Activated T-cell treated with anti-CD3 and anti-CD28 coated beads for 24 hours (primary cell): Measurements from ENCODE around the gene FHAD1.
"Not testable (repeated sequence)": the region's sequence is repeated elsewhere in the genome, so short reads cannot be mapped to it uniquely, and the experiment has no call there.

Experiments used
- DNase-seq: peaks from one replicate; pipeline ENCODE4 v3.0.0-alpha.2; 2020; ENCODE audit warnings: low read depth

Gene FHAD1

DNA sequence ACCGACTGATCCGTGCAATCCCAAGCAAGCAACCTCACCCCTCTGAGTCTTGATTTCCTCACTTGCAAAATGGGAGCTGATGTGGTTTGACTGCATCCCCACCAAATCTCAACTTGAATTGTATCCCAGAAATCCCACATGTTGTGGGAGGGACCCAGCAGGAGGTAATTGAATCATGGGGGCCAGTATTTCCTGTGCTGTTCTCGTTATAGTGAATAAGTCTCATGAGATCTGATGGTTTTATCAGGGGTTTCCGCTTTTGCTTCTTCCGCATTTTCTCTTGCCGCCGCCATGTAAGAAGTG is 58.4 kb downstream of the FHAD1 start:
- DNase-seq, result no peak

DNA sequence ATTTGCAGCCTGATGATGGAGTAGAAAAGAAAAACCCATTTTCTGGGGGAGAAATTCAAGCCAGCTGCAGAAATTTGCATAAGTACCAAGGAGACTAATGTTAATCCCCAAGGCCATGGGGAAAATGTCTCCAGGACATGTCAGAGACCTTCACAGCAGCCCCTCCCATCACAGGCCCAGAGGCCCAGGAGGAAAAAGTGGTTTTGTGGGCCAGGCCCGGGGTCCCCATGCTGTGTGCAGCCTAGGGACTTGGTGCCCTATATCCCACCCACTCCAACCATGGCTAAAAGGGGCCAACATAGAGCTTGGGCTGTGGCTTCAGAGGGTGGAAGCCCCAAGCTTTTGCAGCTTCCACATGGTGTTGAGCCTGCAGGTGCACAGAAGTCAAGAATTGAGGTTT is 59.3 kb downstream of the FHAD1 start:
- not testable (repeated sequence) for DNase-seq

DNA sequence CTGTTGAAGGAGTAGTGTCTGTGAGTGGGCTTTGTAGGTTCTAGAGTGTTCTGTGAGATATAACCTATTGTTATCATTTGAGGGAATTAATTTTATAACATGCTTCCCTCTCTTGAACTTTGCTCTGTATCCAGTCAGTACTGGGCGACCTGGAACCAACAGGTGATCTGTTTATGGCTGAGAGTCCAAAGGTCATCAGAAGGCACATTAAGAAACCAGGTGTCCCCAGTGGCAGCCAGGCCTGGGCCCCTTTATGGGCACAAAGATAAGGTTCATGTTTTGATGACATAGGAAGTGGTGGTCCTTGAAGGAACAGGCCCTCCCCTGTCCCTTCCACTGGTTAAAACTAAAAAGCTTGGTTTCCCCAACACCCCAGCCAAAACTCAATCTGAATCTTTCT is 61.1 kb downstream of the FHAD1 start:
- no peak for DNase-seq

DNA sequence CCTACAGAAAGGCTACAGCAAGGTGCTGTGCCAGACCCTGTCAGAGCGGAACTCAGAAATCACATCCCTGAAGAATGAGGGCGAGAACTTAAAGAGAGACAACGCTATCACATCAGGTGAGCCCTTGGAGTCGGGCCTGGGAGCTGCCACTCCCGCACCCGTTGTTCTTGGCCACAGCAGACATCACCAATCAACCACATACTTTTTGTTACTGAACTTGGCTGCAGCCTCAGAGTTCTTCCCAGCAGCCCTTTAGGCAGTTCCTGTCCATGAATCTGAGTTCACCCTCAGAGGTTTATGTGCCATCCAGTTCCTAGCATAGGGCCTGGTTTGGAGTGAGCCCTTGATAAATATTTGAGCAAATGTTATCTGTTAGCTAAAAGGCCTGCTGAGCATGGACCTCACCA is 61.6 kb downstream of the FHAD1 start:
- DNase-seq, result no peak

DNA sequence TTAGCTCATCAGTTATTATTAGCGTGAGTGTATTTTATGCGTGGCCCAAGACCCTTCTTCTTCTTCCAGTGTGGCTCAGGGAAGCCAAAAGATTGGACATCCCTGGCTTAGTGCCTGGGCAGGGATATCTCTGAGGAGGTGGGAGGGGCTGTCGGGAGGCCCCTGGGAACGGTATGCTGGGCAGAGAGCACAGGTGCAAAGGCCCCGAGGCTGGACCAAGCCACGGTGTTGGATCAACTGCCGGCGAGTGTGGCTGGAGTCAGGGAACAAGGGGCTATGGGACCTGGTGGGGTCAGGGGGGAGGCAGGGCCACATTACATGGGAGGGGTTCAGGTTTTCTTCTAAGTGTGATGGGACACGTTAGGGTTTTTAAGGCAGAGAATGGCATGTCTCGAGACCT is 62.7 kb downstream of the FHAD1 start:
- no peak for DNase-seq

DNA sequence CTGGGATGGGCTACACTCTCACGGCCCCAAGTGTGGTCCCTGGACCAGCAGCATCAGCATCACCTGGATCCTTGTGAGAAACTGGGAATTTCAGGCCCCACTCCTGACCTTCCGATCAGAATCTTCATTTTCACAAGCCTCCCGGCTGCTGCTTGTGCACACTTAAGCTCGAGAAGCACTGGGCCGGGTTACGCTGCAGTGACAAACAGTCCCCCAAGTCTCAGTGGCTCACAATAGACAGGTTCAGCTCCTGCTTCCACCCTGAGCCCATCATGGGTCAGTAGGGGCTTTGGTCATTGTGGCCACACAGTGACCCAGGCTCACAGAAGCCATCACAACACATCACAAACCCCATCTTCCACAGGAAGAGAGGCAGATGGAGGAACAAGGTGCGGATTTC is 63.5 kb downstream of the FHAD1 start:
- DNase-seq, result no peak

DNA sequence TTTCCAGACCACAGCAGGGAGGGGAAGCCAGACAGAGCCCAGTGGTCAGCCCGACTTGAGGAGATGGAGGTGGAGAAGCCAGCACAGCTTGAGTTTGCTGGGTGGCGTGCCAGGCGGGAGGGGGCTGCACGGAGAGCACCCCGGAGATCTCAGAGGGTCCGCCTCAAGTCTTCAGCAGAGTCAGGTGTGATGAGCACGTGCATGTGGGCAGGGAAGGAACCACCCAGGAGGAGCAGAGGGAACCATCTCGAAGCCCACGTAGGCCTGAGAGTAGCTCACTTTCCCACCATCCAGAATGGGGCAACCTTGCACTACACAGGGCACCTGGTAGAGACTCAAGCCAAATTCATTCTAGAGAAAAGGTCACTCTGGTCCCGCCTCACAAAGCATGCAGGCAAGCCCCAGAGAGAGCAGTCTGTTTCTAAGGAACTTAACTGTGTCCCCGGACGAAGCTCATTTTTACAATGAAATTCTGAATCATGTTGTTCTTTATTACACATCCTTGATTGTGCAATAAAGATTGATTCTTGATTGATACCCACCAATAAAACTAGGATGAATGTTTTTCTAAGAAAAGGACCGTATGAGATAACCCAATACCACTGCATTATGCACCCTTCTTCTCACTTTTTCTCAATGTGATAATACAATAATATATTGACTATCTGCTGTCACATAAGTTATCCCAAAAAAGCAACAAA is 64.2 kb downstream of the FHAD1 start:
- no peak for DNase-seq

DNA sequence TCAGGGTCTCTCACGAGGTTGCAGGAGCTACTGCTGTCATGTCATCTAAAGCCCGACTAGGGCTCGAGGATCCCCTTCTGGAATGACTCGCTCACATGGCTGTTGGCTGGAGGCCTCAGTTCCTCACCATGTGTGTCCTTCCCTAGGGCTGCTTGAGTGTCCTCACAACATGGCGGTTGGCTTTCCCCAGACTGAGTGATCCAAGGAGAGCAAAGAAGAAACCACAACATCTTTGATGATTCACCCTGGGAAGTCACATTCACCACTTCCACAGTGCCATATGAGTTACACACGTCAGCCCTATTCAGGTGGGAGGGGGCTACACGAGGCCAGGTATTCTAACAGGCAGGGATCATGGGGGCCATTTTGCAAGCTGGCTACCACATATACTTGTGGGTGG is 64.9 kb downstream of the FHAD1 start:
- no peak for DNase-seq

DNA sequence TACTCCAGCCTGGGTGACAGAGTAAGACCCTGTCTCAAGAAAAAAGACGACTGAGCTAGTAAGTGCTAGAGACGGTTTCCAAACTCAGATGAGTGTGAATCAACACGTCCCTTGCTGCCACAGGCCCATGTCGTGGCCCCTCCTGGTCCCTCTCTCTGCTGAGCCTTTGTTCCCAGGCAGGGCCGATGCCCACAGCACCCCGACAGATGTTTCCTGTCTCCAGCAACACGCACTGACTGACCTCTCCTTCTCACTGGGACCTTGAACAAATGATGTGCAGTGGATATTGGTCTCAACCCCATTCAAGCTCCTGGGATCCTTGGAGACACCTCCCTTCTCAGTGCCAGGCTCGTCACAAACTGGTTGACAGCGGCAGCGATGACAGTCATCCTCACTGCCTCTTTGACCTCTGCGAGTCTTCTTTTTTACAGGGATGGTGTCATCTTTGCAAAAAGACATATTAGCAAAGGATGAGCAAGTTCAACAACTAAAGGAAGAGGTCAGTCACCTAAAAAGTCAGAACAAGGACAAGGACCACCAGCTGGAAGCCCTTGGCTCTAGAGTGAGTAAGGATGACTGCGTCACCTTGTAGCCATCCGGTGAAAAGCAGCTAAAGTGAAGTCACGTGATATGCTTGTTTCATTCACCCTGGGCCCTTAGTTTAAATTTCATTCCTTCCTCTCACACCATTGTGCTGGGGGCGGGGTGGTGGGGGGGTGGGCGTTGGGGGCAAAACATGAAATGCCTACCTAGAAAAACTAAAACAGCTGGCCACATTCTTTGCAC is 65.8 kb downstream of the FHAD1 start:
- no peak for DNase-seq

DNA sequence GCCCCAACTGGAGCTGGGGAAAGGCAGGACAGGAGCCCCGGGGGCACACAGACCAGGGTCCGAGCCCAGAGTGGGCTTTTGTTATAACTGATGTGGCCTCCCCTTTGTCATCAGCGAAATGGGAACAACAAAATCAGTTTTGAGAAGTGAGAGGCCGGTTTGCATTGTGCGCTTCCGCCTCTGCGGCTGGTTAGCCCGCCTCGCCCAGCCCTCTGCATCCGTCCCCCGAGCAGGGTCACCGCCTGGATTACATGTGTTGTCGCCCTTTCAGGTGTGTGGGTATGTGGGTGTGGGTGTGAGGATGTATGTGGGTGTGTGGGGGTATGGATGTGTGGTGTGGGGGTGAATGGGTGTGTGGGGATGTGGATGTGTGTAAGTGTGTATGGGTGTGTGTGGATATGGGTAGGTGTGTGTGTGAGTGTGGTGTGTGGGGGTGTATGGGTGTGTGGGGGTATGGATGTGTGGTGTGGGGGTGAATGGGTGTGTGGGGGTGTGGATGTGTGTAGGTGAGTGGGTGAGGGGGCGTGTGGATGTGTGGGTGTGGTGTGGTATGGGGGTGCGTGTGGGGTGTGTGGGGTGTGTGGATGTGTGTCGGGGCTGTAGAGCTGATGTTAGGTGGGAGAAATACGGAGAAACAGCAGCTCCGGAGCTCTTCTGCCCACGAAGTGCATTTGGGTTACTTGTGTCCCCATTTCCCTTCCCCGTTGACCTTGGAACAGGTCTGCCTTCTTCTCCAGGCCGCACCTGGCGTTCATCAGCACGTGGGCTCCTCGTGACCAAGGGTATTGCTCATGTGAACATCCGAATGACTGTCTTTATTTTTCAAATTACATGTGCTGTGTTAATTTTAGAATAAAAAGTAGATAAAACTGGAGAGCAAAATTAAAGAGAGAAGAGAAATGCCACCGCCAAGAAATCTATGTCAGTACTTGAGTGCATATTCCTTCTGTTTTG is 67.6 kb downstream of the FHAD1 start:
- no peak for DNase-seq

DNA sequence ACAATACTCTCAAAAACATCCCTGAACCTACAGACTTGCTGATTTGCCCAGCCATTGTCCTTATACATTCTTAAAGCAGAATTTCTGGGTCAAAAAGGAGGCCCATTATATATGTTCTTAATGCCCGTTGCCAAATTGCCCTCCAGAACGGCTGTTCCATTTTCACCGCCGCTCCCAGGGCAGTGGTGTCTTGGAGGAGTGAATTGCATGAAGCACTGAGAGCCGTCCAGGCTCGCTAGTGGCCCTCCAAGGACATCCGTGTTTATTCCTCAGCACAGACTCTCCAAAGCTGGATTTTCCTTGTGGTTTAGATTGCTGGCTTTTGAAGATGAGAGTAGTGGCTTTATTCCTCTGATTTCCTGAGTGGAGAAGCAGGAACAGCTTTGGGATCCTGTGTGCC is 68.8 kb downstream of the FHAD1 start:
- DNase-seq, result no peak

DNA sequence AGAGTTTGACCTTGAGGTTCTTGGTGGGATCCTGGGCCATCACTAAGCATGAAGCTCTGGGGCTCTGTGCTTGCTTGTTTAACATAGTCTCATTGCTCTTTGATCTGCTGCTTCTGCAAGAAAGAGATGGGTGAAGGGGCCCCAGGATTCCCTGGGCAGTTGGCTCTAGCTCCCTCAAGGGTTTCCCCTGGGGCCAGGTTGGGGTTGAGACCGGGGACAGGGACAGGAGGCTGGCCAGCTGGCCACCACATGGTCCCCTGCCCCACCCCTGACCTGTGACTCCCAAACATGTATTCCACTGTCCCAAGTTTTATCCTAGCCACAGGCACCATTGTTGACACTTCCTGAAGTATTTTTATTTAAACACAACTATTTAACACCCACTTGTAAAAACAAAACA is 69.5 kb downstream of the FHAD1 start:
- DNase-seq, result no peak

DNA sequence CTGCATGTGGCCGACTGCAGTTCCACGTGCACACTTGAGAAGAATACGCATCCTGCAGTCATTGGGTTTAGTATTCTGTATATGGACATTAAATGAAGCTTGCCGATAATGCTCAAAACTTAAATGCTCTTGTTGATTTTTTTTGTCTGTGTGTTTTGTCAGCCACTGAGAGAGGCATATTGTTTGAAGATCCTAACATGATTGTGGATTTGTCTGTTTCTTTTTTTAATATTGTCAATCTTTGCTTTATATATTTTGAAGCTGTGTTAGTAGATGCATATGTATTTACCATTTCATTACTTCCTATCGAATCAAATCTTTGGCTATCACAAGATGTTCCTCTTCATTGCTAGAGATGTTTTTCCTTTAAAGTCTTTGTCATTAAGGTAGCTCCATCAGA is 73.2 kb downstream of the FHAD1 start:
- DNase-seq, result no peak

DNA sequence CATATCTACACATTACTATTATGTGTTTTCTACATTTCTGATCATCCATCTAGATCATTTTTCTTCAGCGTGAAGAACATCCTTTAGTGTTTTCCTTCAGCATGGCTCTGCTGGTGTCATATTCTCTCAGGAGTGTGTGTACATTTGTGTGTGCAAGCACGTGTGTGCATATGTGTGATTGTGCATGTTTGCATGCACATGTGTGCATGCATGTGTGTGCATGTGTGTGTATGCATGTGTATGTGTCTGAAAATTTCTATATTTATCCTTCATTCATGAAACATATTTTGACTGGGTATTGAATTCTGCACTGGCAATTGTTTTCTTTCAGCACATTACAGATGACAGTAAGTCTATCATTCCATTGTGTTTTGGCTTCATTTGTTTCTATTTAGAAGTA is 74.6 kb downstream of the FHAD1 start:
- DNase-seq, result no peak

DNA sequence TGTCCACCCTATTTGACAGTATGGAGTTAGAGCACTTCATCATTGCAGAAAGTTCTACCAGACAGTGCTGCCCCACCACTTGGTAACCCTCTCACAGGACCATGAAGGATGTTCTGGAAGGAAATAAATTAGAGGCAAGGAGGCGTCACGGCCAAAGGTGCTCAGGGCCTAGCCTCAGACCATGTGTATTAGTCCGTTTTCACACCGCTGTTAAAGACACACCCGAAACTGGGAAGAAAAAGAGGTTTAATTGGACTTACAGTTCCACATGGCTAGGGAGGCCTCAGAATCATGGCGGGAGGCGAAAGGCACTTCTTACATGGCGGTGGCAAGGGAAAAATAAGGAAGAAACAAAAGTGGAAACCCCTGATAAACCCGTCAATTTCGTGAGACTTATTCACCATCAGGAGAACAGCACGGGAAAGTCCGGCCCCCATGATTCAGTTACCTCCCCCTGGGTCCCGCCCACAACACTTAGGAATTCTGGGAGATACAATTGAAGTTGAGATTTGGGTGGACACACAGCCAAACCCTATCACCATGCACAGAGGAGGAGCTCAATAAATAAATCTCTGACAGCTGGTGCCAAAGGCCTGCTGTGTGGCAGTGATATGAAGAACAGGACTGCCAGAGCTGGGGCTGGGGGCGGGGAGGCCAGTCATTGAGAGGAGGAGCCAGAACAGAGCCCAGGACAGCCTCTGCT is 75.8 kb downstream of the FHAD1 start:
- DNase-seq, result no peak

DNA sequence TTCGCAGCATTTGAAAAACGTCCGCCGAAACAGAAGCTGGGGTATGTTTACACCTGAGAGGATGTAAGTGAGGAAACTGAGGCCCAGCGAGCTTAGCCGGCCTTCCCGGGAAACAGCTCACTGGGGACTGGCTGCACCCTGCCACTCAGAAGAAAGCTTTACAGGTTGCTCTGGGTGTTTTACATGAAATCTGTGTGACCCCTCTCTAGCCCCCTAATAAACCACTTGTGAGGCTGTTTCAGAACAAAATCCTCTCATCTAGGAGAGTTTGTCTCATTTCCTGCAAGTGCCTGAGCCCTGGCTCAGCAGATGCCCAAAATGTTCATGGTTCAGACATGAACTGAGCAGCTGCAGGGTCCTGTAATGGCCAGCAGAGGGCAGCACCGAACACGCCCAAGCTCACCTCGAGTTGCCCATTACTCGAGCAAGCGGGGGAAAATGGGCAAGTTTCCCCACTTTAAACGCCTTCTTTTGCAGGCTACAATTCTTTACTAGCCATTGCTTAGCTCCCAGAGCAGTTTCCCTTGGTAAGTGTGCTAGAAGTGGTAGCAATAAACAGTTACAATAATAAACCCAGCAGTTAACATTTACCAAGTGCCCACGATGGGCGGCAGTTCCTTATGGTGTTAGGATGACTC is 76.4 kb downstream of the FHAD1 start:
- peak; percentile 64 for DNase-seq

DNA sequence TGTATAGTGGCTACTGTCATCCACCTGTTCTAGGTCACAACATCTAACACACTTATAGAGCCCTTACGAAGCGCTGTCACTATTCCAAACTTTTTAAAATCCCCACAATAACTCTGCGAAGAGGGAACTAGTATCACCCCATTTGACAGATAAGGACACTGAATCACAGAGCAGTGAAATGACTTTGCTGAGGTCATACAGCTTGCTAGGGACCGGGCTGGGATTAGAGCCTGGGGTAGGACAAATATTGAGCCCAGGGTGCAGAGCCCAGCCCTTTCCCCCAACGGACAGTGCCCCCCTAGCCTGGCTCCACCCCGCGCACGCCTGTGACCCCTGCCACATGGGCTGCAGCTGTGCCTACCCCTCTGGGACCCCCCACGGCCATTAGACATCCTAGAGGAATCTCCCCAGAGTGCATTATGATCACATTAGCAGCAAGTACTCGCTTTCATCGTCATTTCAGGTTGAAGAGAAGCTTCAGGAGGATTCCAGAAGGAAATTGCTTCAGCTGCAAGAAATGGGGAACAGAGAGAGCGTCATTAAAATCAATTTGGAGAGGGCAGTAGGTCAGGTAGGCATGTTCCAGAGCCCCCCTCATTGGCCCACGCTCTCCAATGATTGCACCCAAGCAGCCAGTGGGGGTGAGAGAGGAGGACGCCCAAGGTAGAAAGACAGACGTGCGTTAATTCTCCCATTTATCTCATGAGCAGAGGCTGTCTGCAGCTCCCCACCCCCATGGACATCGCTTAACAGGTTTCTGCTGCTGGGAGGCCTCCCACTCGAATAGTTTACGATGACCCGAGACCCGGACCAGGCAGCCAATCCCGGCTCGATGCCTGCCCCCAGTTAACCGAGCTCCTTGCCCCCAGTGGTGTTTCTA is 77.2 kb downstream of the FHAD1 start:
- DNase-seq, result no peak

DNA sequence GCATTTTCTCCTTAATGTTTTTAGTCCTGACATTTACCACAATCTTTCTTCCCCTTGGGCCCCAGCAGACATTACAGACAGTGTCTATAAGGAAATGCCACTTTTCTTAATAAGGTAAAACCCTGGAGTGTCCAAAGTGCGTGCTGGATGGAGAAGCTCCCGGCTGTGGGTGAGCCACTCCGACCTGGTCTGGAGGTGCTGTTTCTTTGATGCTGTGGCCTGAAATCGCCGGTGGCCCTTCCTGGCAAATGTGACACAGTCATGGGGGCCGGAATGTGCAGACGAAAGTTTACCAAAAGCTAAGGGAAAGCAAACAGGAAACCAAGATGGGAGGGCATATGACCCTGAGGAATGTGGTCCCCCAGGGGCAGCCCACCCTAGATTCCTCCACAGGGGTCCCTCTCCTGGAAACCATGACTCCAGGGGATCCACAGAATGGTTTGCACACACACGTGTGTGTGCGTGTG is 77.9 kb downstream of the FHAD1 start:
- DNase-seq, result no peak

DNA sequence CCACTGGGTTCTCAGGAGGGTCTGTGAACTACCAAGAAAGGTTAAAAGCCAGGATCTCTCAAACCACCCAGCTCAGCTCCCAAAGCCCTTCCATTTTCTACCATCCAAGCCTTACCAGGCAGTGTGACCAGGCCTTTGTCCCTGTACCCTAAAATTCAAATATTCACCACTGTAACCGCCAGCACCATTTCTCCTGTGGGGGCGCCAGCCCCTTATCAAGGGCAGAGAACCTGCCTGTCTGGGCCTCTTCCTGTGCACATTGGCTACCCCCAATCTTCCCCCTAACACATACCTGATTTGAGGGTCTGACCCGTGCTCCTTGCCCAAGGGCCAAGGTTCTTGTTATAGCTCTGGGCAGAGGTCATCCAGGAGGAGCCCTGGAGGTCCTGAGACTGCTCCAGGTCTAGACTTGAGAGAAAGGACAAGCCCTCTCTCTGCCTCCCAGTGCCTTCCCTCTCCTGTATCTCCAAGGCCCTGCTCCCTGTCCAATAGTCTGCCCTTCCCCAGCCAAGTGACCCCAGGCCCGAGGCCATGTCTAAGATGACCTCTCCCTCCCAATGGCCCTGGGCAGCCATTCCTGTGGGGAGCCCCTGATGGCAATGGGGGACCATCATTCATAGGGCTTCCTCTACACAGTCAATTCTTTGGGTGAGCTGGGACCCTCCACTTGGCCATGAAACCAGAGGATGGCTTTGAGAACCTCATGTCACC is 78.5 kb downstream of the FHAD1 start:
- no peak for DNase-seq
